CD4-positive, alpha-beta T cell treated with Interferon alpha-2 for 1 hour (primary cell): ENCODE data around the gene JUN.
A peak's percentile ranks its signal among the peaks of the same experiment; 100 is the strongest.

Source experiments
- DNase-seq, 2 donors: peaks; one replicate each; pipeline ENCODE4 v3.0.0-alpha.2; 2020 to 2022

The JUN gene

GRCh38 chr1:58783993-58784757 is at the start of gene JUN:
JUN (minus strand) TSS chr1:58784047; CDS start chr1:58783070, 977 bp downstream.
- DNase-seq = peak; percentile 100

DNA sequence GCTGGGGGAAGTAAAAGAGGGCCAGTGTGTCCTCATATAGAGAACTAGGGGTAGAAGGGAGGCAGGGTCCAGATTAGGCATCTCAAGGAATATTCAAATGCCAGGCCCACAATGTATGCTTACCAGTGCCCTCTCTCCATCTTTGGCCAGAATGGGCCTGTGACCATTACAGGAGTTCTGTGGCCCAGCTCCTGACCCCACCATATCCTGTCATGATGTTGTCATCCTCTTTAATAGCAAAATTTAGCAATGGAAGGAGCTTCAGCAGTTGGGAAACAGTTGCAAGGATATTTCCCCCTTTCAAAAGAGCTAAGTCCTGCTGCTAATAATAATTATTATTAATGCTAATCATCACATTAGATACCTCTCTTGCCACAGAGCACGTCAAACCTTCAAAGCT is 49.3 kb upstream of the JUN start:
- no peak for DNase-seq

GRCh38 chr1:58830291-58830690 is 46.4 kb upstream of the JUN start:
- DNase-seq = no peak

DNA sequence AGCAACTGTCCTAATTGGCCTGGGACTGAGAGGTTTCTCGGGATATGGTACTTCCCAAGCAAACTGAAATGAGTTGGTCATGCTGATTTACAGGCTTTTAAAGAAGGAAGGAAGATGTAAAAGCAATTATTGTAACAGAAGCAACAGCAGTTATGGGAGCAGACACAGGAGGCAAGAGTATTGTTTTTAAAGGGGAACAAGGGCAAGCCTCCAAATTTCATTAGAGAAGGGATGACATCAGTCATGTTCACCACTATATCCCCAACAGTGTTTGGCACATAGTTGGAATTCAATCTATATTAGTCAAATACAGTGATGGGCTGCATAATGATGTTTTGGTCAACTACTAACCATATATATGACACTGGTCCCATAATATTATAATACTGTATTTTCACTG is 46.0 kb upstream of the JUN start:
- DNase-seq = no peak

DNA sequence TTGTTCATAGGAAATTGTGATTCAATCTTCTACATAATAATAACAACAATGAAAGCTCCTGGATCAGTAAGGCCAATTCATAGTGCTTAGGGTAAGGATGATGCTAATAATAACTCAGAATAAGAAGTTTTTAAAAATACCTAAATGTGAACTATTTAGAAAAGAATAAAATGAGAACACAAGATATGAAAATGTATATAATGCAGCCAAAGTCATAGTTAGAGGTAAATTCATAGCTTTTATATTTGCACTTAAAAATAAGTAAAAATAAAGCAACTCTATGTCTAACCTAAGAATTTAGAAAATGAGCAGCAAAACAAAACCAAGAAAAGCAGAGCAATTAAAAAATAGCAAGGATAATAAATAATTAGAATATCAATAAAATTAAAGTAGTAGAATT is 43.5 kb upstream of the JUN start:
- DNase-seq = no peak

DNA sequence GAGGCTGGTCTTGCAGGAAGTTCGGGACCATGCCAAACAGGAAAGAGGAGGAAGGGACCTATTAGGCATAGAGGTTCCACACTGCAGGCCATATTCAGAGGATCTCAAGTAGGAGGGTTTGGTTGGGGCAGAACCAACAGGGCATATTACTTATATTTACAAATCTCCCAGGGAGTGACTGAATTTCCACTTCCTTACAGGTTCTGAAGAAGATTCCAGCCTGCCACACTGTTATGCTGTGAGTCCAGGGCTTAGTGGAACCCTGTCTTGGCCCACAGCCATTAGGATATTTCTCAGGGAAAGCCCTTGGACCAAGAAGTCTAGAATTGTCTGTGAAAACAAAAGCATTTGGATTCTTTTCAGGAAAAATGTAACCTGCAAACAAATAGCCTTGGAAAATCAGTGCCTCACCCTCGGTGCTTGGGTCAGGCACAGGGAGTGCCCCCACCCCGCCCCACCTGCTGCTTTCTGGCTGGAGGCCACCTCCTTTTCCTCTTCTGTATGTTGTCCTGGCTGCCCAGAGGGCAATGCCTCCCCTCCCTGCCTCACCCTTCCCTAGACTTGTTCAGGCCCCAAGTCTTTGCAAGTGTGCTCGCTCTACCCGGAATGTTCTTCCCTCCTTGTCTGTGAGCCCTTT is 41.0 kb upstream of the JUN start:
- no peak for DNase-seq

DNA sequence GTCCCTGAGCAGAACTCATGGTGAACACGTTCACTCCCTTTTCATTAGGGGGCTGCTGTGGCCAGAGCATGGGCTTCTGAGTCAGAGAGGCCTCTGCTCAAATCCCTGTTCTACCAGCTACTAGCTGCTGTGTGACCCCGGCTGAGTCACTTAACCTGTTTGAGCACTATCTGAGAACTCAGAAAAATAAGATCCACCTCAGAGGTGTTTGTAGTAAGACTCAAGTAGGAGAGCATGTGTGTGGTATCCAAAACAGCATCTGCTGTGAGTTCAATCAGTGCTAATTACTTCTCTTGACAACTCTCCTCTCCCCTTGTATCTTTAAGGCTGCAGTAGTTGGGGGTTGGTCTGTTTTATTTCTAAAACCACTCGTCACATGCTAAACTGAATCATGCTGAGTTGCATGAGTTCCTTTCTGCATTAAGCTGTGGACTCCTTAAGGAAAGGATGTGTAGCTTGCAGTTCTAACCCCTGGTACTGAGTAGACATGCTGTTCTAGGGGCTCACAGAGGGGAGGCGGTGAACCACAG is 39.7 kb upstream of the JUN start:
- DNase-seq = no peak

DNA sequence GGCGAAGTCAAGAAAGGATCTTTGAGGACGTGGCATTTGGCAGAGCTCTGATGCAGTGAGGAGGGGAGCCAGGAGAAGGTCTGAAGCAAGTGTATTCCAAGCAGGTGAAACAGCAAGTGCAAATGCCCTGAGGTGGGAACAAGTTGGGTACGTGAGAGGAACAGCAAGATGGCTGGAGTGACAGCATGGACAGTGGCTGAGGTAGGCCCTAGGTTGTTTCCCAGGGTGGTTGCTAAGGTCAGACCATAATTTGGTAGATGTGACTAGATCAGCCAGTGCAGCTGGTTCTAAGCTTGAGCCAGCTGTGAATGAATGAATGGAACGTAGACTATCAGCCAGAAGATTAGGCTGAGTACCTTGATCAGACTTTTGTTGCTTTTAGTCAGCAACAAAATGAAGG is 37.5 kb upstream of the JUN start:
- DNase-seq = no peak

DNA sequence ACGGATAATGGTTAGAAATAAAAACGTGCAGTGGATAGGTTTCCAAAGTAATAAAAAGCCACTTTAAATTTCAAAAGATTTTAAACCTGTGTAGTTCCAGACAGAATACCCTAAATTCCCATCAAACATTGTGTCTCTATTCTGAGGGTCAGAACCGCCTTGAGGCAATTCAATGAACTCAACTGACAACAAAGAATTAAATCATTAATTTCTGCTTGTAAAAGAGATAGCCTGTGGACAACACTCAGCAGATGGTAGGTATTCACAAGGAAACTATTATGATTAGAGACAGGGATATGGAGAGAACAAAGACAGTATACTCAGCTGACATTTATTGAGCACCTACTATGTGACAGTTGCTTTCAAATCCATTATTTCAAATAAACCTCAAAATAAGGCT is 35.1 kb upstream of the JUN start:
- no peak for DNase-seq

GRCh38 chr1:58818075-58818474 is 34.2 kb upstream of the JUN start:
- no peak for DNase-seq

- no peak for DNase-seq
Observed at GRCh38 chr1:58816747-58817221, 32.9 kb upstream of the JUN start.

DNA sequence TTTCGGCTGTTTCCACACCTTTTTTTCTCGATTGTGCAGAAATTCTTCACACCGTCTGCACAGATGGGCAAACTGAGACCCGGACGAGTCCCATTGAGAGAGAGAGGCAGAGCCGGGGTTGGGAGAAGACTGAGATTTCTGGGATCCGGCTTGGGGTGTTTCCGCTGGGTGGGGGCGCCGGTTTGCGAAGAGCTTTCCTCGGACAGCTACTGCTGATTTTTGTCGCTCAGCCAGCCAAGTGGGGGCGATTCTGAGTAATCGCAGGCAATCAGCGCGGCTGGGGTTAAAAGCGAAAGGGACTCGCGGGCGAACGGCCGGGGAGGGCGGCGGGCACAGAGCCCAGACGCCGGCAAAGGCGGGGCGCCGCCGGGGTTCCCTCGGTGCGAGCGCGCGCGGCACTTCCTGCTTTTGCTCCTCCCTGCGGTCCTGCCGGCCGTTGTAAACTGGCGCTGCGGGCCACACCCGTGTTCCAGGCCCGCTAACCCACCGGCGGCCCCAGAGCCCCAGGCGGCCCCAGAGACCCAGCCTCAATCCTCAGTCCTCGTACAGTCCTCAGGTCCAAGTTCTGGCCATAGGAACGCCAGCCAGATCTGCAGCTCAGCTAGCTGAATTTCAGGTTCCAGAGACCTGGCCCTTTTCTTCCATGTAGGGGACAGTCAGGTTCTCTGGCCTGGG is 32.4 kb upstream of the JUN start:
- peak; percentile 80 to 83 for DNase-seq

- DNase-seq = peak in 1 of 2 donors; percentile 24
Observed at GRCh38 chr1:58815686-58816071, 31.8 kb upstream of the JUN start.

DNA sequence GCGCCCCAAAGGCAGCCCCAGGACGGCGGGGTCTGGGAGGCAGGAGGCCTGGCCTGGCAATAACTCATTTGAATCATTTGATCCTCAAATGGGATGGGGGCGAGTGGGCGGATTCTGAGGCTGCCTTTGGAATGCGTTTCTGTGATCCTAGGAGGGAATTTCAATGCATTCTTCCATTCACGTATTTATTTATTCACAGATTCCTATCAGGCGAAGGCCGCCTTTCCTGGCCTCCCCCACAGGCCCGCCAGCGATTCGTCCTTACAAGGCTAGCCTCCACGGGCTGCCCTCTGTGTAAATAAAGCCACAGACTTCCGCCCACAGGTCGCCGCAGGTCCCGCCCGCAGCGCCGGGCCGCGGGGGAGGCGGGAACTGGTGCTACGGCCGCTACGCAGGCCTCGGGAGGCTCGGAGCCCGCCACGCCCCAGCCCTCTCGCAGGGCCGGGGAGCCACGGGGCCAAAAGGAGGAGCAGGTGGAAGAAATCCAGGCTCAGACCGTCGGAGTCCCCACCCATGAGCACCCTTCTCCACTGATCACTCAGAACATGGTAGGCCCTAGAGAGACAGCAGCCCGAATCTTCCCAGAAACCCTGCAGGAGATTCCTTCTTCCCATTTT is 31.3 kb upstream of the JUN start:
- peak; percentile 62 to 69 for DNase-seq

GRCh38 chr1:58814251-58815068 is 30.6 kb upstream of the JUN start:
- DNase-seq = no peak

DNA sequence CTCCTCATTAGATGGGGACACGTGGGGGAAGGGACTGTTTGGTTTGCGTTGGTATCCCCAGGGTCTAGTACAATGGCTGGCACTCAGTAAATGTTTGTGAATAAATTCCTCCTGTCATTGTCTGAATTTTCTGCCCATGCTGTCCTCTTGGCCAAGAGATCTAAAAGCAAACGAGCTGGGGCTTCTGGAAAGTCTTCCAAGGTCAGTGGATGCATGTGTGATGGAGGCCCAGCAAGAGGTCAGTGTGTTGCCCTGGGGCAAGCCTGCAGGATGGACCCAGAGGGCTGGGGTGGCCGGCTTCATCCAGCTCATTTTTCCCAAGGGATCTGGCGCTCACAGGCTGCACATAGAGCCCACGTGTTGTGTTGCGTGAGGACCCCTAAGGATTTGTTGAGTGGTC is 30.0 kb upstream of the JUN start:
- no peak for DNase-seq

- no peak for DNase-seq
Observed at GRCh38 chr1:58813361-58813760, 29.5 kb upstream of the JUN start.

DNA sequence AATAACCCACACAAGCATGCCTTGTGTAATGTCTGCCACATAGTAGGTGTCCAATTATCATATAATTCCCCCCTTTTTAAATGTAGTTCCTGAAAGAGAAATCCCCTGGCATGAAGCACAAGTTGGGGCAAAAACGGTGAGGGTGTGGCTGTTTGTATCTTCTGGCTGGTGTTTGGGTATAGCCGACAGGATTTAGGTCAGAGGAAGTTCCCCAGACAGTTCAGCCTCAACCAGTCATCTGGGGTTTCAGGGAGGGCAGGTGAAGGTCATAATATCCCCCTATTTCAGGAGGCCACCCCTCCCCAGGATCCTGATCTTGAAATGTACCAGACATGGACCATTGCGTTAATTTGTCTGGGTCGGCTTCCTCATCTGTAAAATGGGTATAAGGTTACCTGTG is 29.1 kb upstream of the JUN start:
- peak; percentile 64 to 75 for DNase-seq

- no peak for DNase-seq
Observed at GRCh38 chr1:58812468-58812867, 28.6 kb upstream of the JUN start.

GRCh38 chr1:58811303-58811702 is 27.5 kb upstream of the JUN start:
- DNase-seq = no peak

- no peak for DNase-seq
Observed at GRCh38 chr1:58809325-58810010, 25.6 kb upstream of the JUN start.

GRCh38 chr1:58808077-58808476 is 24.2 kb upstream of the JUN start:
- DNase-seq = no peak
